A673 (cell line): ENCODE results near the gene MRPS2.

Experiments used
- CTCF ChIP-seq: fragments of 300-800, 200-600 bp; sonication (generic); conservative IDR thresholded peaks from 2 replicates; pipeline ENCODE4 v1.5.1; 2017; ENCODE audit warnings: low read depth, mild to moderate bottlenecking, antibody characterized with exemption, low read length, moderate library complexity, mixed read lengths
- EZH2 ChIP-seq: fragments of 200-600 bp; sonication (generic); IDR thresholded peaks from 2 replicates; pipeline ENCODE4 v1.6.1; 2017; ENCODE audit warnings: borderline replicate concordance, low read depth, mild to moderate bottlenecking, mixed read lengths, antibody characterized with exemption, low read length; ENCODE audit not compliant: poor library complexity, severe bottlenecking

GRCh38 chr9:135526089-135526729, 25.7 kb downstream of the MRPS2 start:
- TF ChIP-seq CTCF (no peak), EZH2 (no peak)
